Measurements from ENCODE around the gene RASGRP4. TPM values are rescaled to one million over a fixed set of nuclear protein-coding genes. Genes with fewer than 3 reads are reported as not detected.
"Not testable (repeated sequence)": the region's sequence is repeated elsewhere in the genome, so short reads cannot be mapped to it uniquely, and the experiment has no call there.

The RASGRP4 gene
- total RNA-seq, 1 donor from 2014 or later = 8.1 TPM

DNA sequence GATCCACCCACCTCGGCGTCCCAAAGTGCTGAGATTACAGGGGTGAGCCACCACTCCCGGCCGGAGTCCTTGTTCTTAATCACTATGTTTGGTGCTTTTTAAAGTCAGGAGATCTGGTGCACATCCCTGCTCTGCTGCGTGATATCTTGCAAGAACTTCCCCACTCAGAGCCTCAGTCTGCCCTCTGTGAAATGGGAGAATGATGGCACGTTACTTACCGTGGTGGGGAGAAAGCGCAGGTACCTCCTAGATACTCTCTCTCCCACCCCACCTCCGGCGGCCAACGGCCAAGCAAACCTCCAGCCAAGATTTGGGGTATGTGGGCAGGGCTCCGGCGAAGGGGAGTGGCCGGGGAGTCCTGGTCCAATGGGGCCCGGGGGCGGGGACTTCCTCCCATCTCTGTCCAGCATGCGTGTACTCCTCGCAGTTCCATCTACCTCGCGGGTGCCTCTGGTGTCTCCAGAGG is 7.3 kb upstream of the RASGRP4 start, which contains the start of gene RYR1:
RYR1 (plus strand) TSS at position 424 of the 466 bp plus-strand sequence. CDS start 139 bp downstream, outside the sequence.
- no peak within 1 kb of the TSS for H3K27ac Mint-ChIP-seq (ENCODE audit: unreplicated experiment)
- no peaks in the 10 kb centered on the region for H3K36me3 Mint-ChIP-seq (ENCODE audit: low read depth, unreplicated experiment)
- peaks cover 8% of the 10 kb centered on the region for H3K4me1 Mint-ChIP-seq (ENCODE audit: unreplicated experiment)
- H3K9me3 Mint-ChIP-seq (ENCODE audit: unreplicated experiment) = no peaks in the 10 kb centered on the region
- TF ChIP-seq, protein P1, sequence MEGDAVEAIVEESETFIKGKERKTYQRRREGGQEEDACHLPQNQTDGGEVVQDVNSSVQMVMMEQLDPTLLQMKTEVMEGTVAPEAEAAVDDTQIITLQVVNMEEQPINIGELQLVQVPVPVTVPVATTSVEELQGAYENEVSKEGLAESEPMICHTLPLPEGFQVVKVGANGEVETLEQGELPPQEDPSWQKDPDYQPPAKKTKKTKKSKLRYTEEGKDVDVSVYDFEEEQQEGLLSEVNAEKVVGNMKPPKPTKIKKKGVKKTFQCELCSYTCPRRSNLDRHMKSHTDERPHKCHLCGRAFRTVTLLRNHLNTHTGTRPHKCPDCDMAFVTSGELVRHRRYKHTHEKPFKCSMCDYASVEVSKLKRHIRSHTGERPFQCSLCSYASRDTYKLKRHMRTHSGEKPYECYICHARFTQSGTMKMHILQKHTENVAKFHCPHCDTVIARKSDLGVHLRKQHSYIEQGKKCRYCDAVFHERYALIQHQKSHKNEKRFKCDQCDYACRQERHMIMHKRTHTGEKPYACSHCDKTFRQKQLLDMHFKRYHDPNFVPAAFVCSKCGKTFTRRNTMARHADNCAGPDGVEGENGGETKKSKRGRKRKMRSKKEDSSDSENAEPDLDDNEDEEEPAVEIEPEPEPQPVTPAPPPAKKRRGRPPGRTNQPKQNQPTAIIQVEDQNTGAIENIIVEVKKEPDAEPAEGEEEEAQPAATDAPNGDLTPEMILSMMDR (IDR thresholded peaks at IDR 0.05; ENCODE audit: unreplicated experiment) = no peak
- peaks cover 6% of the 10 kb centered on the region for H3K27me3 Mint-ChIP-seq (ENCODE audit: unreplicated experiment)
- peak; percentile 61 for DNase-seq (ENCODE audit: low spot score)
- peak within 1 kb of the TSS; percentile 5 for H3K4me3 Mint-ChIP-seq (ENCODE audit: unreplicated experiment)

- DNase-seq (ENCODE audit: low spot score) = no peak
- Mint-ChIP-seq H3K27me3 (ENCODE audit: unreplicated experiment) (peaks cover 3% of the 10 kb centered on the region), H3K4me1 (ENCODE audit: unreplicated experiment) (peaks cover 14% of the 10 kb centered on the region), H3K36me3 (ENCODE audit: low read depth, unreplicated experiment) (peaks cover 4% of the 10 kb centered on the region), H3K27ac (ENCODE audit: unreplicated experiment) (no peak overlapping the region), H3K4me3 (ENCODE audit: unreplicated experiment) (no peak overlapping the region), H3K9me3 (ENCODE audit: unreplicated experiment) (no peaks in the 10 kb centered on the region)
- TF ChIP-seq, protein P1 (IDR thresholded peaks at IDR 0.05; ENCODE audit: unreplicated experiment) = no peak
Measured at GRCh38 chr19:38430931-38431330, 4.9 kb upstream of the RASGRP4 start.

- Mint-ChIP-seq H3K36me3 (ENCODE audit: low read depth, unreplicated experiment) (peaks cover 4% of the 10 kb centered on the region), H3K27me3 (ENCODE audit: unreplicated experiment) (peaks cover 3% of the 10 kb centered on the region), H3K4me3 (ENCODE audit: unreplicated experiment) (no peak overlapping the region), H3K4me1 (ENCODE audit: unreplicated experiment) (peaks cover 16% of the 10 kb centered on the region), H3K27ac (ENCODE audit: unreplicated experiment) (no peak overlapping the region), H3K9me3 (ENCODE audit: unreplicated experiment) (no peaks in the 10 kb centered on the region)
- DNase-seq (ENCODE audit: low spot score) = no peak
- TF ChIP-seq, protein P1 (IDR thresholded peaks at IDR 0.05; ENCODE audit: unreplicated experiment) = no peak
Measured at GRCh38 chr19:38429811-38430156, 3.8 kb upstream of the RASGRP4 start.

- no peak for DNase-seq (ENCODE audit: low spot score)
- H3K27ac Mint-ChIP-seq (ENCODE audit: unreplicated experiment) = no peak overlapping the region
- H3K27me3 Mint-ChIP-seq (ENCODE audit: unreplicated experiment) = peaks cover 3% of the 10 kb centered on the region
- H3K4me1 Mint-ChIP-seq (ENCODE audit: unreplicated experiment) = peaks cover 14% of the 10 kb centered on the region
- no peak overlapping the region for H3K4me3 Mint-ChIP-seq (ENCODE audit: unreplicated experiment)
- H3K36me3 Mint-ChIP-seq (ENCODE audit: low read depth, unreplicated experiment) = peaks cover 4% of the 10 kb centered on the region
- no peaks in the 10 kb centered on the region for H3K9me3 Mint-ChIP-seq (ENCODE audit: unreplicated experiment)
- TF ChIP-seq, protein P1 (IDR thresholded peaks at IDR 0.05; ENCODE audit: unreplicated experiment) = no peak
Measured at GRCh38 chr19:38429055-38429810, 3.2 kb upstream of the RASGRP4 start.

DNA sequence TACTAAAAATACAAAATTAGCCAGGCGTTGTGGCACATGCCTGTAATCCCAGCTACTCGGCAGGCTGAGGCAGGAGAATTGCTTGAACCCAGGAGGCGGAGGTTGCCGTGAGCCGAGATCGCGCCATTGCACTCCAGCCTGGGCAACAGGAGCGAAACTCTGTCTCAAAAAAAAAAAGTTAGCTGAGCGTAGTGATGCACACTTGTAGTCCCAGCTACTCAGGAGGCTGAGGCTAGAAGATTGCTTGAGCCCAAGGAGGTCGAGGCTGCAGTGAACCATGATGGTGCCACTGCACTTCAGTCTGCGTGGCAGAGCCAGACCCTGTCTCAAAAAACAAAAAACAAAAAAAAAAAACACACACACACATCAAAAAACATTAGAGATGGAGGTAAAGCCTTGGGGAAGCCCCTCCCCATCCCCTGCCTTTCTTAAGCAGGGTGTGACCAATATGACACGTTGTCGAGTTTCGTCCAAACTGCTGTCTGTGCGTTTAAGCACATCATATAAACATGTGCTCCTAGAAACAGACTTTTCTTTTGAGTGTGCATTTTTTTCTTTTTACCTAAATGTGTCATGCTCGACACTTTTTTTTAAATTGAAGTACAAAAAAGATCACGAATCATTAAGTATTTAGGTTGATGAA is 1.1 kb upstream of the RASGRP4 start:
- H3K4me3 Mint-ChIP-seq (ENCODE audit: unreplicated experiment); H3K36me3 Mint-ChIP-seq (ENCODE audit: low read depth, unreplicated experiment): not testable (repeated sequence)
- H3K4me1 Mint-ChIP-seq (ENCODE audit: unreplicated experiment) = peaks cover 14% of the 10 kb centered on the region

More for the DNA sequence above, 1.1 kb upstream of the RASGRP4 start:
- not testable (repeated sequence) for H3K9me3 Mint-ChIP-seq (ENCODE audit: unreplicated experiment); H3K27me3 Mint-ChIP-seq (ENCODE audit: unreplicated experiment); H3K27ac Mint-ChIP-seq (ENCODE audit: unreplicated experiment); DNase-seq (ENCODE audit: low spot score)
